Measurements from ENCODE around the gene BAZ2B.
"Not testable (repeated sequence)": the region's sequence is repeated elsewhere in the genome, so short reads cannot be mapped to it uniquely, and the experiment has no call there.

Gene BAZ2B

GRCh38 chr2:159402790-159403189, 213.6 kb downstream of the BAZ2B start:
- no peak overlapping the region for H3K9ac ChIP-seq (ENCODE audit: low read length)
- no peak overlapping the region for H2BK12ac ChIP-seq (ENCODE audit: low read length)
- H3K4me3 ChIP-seq (ENCODE audit: low read depth, low read length): no peak overlapping the region
- H2BK120ac ChIP-seq (ENCODE audit: insufficient read depth, low read length, poor library complexity): no peak overlapping the region
- no peaks in the 10 kb centered on the region for H3K27me3 ChIP-seq (ENCODE audit: insufficient read depth, low read length)
- H3K23ac ChIP-seq (ENCODE audit: low read length): no peak overlapping the region
- H3K4me1 ChIP-seq (ENCODE audit: control insufficient read depth in 1 of 2, insufficient read depth in 2 of 2, low read length in 2 of 2): no peaks in the 10 kb centered on the region
- H3K18ac ChIP-seq (ENCODE audit: low read length): no peak overlapping the region
- no peak overlapping the region for H3K4ac ChIP-seq (ENCODE audit: low read depth, low read length)
- no peak overlapping the region for H4K8ac ChIP-seq (ENCODE audit: low read depth, low read length)
- no peak overlapping the region for H3K27ac ChIP-seq (ENCODE audit: low read depth, low read length)
- H2BK5ac ChIP-seq (ENCODE audit: low read depth, low read length, poor library complexity): no peak overlapping the region
- H3K4me2 ChIP-seq (ENCODE audit: low read length): no peak overlapping the region
- peaks cover 2 to 6% of the 10 kb centered on the region in 2 experiments for H3K36me3 ChIP-seq (ENCODE audit: control insufficient read depth in 1 of 2, insufficient read depth in 2 of 2, low read length in 2 of 2)
- WGBS (ENCODE audit: extremely low coverage, insufficient coverage, insufficient read length): no CpG with 5 or more reads among the region's 2 CpGs
- no peak overlapping the region for H2AK5ac ChIP-seq (ENCODE audit: low read length)
- no peaks in the 10 kb centered on the region for H3K9me3 ChIP-seq (ENCODE audit: insufficient read depth, low read depth, low read length)
- H2AFZ ChIP-seq (ENCODE audit: insufficient read depth, low read length, poor library complexity): no peak overlapping the region
- H3K14ac ChIP-seq (ENCODE audit: low read length): no peak overlapping the region
- no peak for DNase-seq
- no peaks in the 10 kb centered on the region for H3K79me1 ChIP-seq (ENCODE audit: low read length)
- H4K12ac ChIP-seq (ENCODE audit: low read depth, low read length): no peak overlapping the region
- no peak overlapping the region for H4K91ac ChIP-seq (ENCODE audit: low read depth, low read length)
- H3K79me2 ChIP-seq (ENCODE audit: control insufficient read depth, insufficient read depth, low read length, poor library complexity): no peaks in the 10 kb centered on the region

DNA sequence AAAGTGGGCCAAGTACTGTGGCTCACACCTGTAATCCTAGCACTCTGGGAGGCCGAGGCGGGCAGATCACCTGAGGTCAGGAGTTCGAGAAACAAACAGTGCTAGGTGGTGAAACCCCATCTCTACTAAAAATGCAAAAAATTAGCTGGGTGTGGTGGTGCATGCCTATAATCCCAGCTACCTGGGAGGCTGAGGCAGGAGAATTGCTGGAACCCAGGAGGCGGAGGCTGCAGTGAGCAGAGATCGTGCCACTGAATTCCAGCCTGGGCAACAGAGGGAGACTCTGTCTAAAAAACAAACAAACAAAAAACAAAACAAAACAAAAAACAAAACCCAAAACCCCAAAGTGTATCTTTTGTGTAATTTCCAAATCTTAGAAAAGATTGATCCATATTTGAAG, 214.2 kb downstream of the BAZ2B start:
- H3K14ac ChIP-seq (ENCODE audit: low read length); H4K8ac ChIP-seq (ENCODE audit: low read depth, low read length); H3K9ac ChIP-seq (ENCODE audit: low read length); H3K23ac ChIP-seq (ENCODE audit: low read length); H3K27ac ChIP-seq (ENCODE audit: low read depth, low read length); H2AK5ac ChIP-seq (ENCODE audit: low read length); H2BK120ac ChIP-seq (ENCODE audit: insufficient read depth, low read length, poor library complexity); H3K4me3 ChIP-seq (ENCODE audit: low read depth, low read length); H2BK5ac ChIP-seq (ENCODE audit: low read depth, low read length, poor library complexity); H4K91ac ChIP-seq (ENCODE audit: low read depth, low read length); H2AFZ ChIP-seq (ENCODE audit: insufficient read depth, low read length, poor library complexity); H3K27me3 ChIP-seq (ENCODE audit: insufficient read depth, low read length); H3K9me3 ChIP-seq (ENCODE audit: insufficient read depth, low read depth, low read length); H3K79me1 ChIP-seq (ENCODE audit: low read length); H3K79me2 ChIP-seq (ENCODE audit: control insufficient read depth, insufficient read depth, low read length, poor library complexity); H2BK12ac ChIP-seq (ENCODE audit: low read length); H3K4me2 ChIP-seq (ENCODE audit: low read length); H4K12ac ChIP-seq (ENCODE audit: low read depth, low read length); H3K4ac ChIP-seq (ENCODE audit: low read depth, low read length); H3K18ac ChIP-seq (ENCODE audit: low read length); H3K36me3 ChIP-seq (ENCODE audit: control insufficient read depth in 1 of 2, insufficient read depth in 2 of 2, low read length in 2 of 2); H3K4me1 ChIP-seq (ENCODE audit: control insufficient read depth in 1 of 2, insufficient read depth in 2 of 2, low read length in 2 of 2): not testable (repeated sequence)
- peak; percentile 1 to 17 for DNase-seq
- no CpG with 5 or more reads among the region's 5 CpGs for WGBS (ENCODE audit: extremely low coverage, insufficient coverage, insufficient read length)

- Histone ChIP-seq H3K23ac (ENCODE audit: low read length) (no peak overlapping the region), H2BK12ac (ENCODE audit: low read length) (no peak overlapping the region), H3K79me2 (ENCODE audit: control insufficient read depth, insufficient read depth, low read length, poor library complexity) (no peaks in the 10 kb centered on the region), H2BK120ac (ENCODE audit: insufficient read depth, low read length, poor library complexity) (no peak overlapping the region), H3K4me3 (ENCODE audit: low read depth, low read length) (no peak overlapping the region), H3K36me3 (ENCODE audit: control insufficient read depth in 1 of 2, insufficient read depth in 2 of 2, low read length in 2 of 2) (peaks cover 0 to 4% of the 10 kb centered on the region in 2 experiments), H4K12ac (ENCODE audit: low read depth, low read length) (no peak overlapping the region), H2BK5ac (ENCODE audit: low read depth, low read length, poor library complexity) (no peak overlapping the region), H3K4me1 (ENCODE audit: control insufficient read depth in 1 of 2, insufficient read depth in 2 of 2, low read length in 2 of 2) (no peaks in the 10 kb centered on the region), H3K27ac (ENCODE audit: low read depth, low read length) (no peak overlapping the region), H4K8ac (ENCODE audit: low read depth, low read length) (no peak overlapping the region), H3K27me3 (ENCODE audit: insufficient read depth, low read length) (no peaks in the 10 kb centered on the region), H4K91ac (ENCODE audit: low read depth, low read length) (no peak overlapping the region), H3K14ac (ENCODE audit: low read length) (no peak overlapping the region), H3K9me3 (ENCODE audit: insufficient read depth, low read depth, low read length) (no peaks in the 10 kb centered on the region), H3K4me2 (ENCODE audit: low read length) (no peak overlapping the region), H2AK5ac (ENCODE audit: low read length) (no peak overlapping the region), H3K4ac (ENCODE audit: low read depth, low read length) (no peak overlapping the region), H2AFZ (ENCODE audit: insufficient read depth, low read length, poor library complexity) (no peak overlapping the region), H3K79me1 (ENCODE audit: low read length) (no peaks in the 10 kb centered on the region), H3K9ac (ENCODE audit: low read length) (no peak overlapping the region), H3K18ac (ENCODE audit: low read length) (no peak overlapping the region)
- WGBS (ENCODE audit: extremely low coverage, insufficient coverage, insufficient read length): no CpG with 5 or more reads among the region's 5 CpGs
- peak; percentile 9 to 77 for DNase-seq
Observed at GRCh38 chr2:159399716-159400415, 216.5 kb downstream of the BAZ2B start.

GRCh38 chr2:159396799-159397198, 219.5 kb downstream of the BAZ2B start:
- H3K9me3 ChIP-seq (ENCODE audit: insufficient read depth, low read depth, low read length): no peaks in the 10 kb centered on the region
- H4K91ac ChIP-seq (ENCODE audit: low read depth, low read length): no peak overlapping the region
- no peak overlapping the region for H3K18ac ChIP-seq (ENCODE audit: low read length)
- no peak overlapping the region for H3K27ac ChIP-seq (ENCODE audit: low read depth, low read length)
- H3K9ac ChIP-seq (ENCODE audit: low read length): no peak overlapping the region
- peaks cover 0 to 2% of the 10 kb centered on the region in 2 experiments for H3K36me3 ChIP-seq (ENCODE audit: control insufficient read depth in 1 of 2, insufficient read depth in 2 of 2, low read length in 2 of 2)
- H3K79me2 ChIP-seq (ENCODE audit: control insufficient read depth, insufficient read depth, low read length, poor library complexity): no peaks in the 10 kb centered on the region
- H4K8ac ChIP-seq (ENCODE audit: low read depth, low read length): no peak overlapping the region
- no peak overlapping the region for H2BK120ac ChIP-seq (ENCODE audit: insufficient read depth, low read length, poor library complexity)
- no peak overlapping the region for H3K4me2 ChIP-seq (ENCODE audit: low read length)
- H2AFZ ChIP-seq (ENCODE audit: insufficient read depth, low read length, poor library complexity): no peak overlapping the region
- DNase-seq: peak in 1 of 2 donors; percentile 27
- no peaks in the 10 kb centered on the region for H3K4me1 ChIP-seq (ENCODE audit: control insufficient read depth in 1 of 2, insufficient read depth in 2 of 2, low read length in 2 of 2)
- peak overlapping the region; percentile 10 for H3K23ac ChIP-seq (ENCODE audit: low read length)
- H3K14ac ChIP-seq (ENCODE audit: low read length): no peak overlapping the region
- no peak overlapping the region for H3K4me3 ChIP-seq (ENCODE audit: low read depth, low read length)
- no peak overlapping the region for H4K12ac ChIP-seq (ENCODE audit: low read depth, low read length)
- no peak overlapping the region for H2BK12ac ChIP-seq (ENCODE audit: low read length)
- no CpG with 5 or more reads among the region's 1 CpG for WGBS (ENCODE audit: extremely low coverage, insufficient coverage, insufficient read length)
- no peaks in the 10 kb centered on the region for H3K79me1 ChIP-seq (ENCODE audit: low read length)
- H2BK5ac ChIP-seq (ENCODE audit: low read depth, low read length, poor library complexity): no peak overlapping the region
- no peaks in the 10 kb centered on the region for H3K27me3 ChIP-seq (ENCODE audit: insufficient read depth, low read length)
- H2AK5ac ChIP-seq (ENCODE audit: low read length): no peak overlapping the region
- H3K4ac ChIP-seq (ENCODE audit: low read depth, low read length): no peak overlapping the region

Data from trophoblast cell (in vitro differentiated cells and primary cell).